GM21529 (cell line): ENCODE measurements around the gene FAM124A.
"Not testable (repeated sequence)": the region's sequence is repeated elsewhere in the genome, so short reads cannot be mapped to it uniquely, and the experiment has no call there.

Experiments
- ATAC-seq: cut with Tn5 transposase; IDR thresholded peaks from one replicate; pipeline ENCODE4 v1.9.1; 2021; ENCODE audit not compliant: unreplicated experiment

The FAM124A gene

GRCh38 chr13:51267622-51268021 is 45.4 kb downstream of the FAM124A start:
- no peak for ATAC-seq

- no peak for ATAC-seq
Observed at GRCh38 chr13:51269039-51269438, 46.8 kb downstream of the FAM124A start.

- no peak for ATAC-seq
Observed at GRCh38 chr13:51270623-51271415, 48.6 kb downstream of the FAM124A start.

GRCh38 chr13:51271528-51272085 is 49.4 kb downstream of the FAM124A start:
- ATAC-seq: no peak

- ATAC-seq: no peak
Observed at GRCh38 chr13:51275101-51275500, 52.9 kb downstream of the FAM124A start.

- no peak for ATAC-seq
Observed at GRCh38 chr13:51276636-51277035, 54.4 kb downstream of the FAM124A start.

- ATAC-seq: no peak
Observed at GRCh38 chr13:51277928-51278327, 55.7 kb downstream of the FAM124A start.

- ATAC-seq: no peak
Observed at GRCh38 chr13:51278426-51279130, 56.4 kb downstream of the FAM124A start.

GRCh38 chr13:51280379-51280940 is 58.3 kb downstream of the FAM124A start:
- ATAC-seq: no peak

- ATAC-seq: no peak
Observed at GRCh38 chr13:51282322-51282721, 60.1 kb downstream of the FAM124A start.

- ATAC-seq: not testable (repeated sequence)
Observed at GRCh38 chr13:51282923-51283322, 60.7 kb downstream of the FAM124A start.

- no peak for ATAC-seq
Observed at GRCh38 chr13:51283371-51283770, 61.2 kb downstream of the FAM124A start.

GRCh38 chr13:51284339-51284738 is 62.1 kb downstream of the FAM124A start:
- no peak for ATAC-seq

GRCh38 chr13:51286135-51287002 is 64.2 kb downstream of the FAM124A start:
- peak; percentile 77 for ATAC-seq

GRCh38 chr13:51287758-51288157 is 65.6 kb downstream of the FAM124A start:
- ATAC-seq: no peak

- not testable (repeated sequence) for ATAC-seq
Observed at GRCh38 chr13:51288254-51288653, 66.1 kb downstream of the FAM124A start.

GRCh38 chr13:51291341-51291740 is 69.1 kb downstream of the FAM124A start:
- ATAC-seq: no peak

- no peak for ATAC-seq
Observed at GRCh38 chr13:51292000-51292565, 69.9 kb downstream of the FAM124A start.

GRCh38 chr13:51297556-51297955 is 75.4 kb downstream of the FAM124A start:
- no peak for ATAC-seq

- no peak for ATAC-seq
Observed at GRCh38 chr13:51298812-51299211, 76.6 kb downstream of the FAM124A start.
